ENCODE data around the gene CRACR2B.

Gene CRACR2B

GRCh38 chr11:843818-844692, 16.3 kb downstream of the CRACR2B start:
- TF ChIP-seq, protein P1, sequence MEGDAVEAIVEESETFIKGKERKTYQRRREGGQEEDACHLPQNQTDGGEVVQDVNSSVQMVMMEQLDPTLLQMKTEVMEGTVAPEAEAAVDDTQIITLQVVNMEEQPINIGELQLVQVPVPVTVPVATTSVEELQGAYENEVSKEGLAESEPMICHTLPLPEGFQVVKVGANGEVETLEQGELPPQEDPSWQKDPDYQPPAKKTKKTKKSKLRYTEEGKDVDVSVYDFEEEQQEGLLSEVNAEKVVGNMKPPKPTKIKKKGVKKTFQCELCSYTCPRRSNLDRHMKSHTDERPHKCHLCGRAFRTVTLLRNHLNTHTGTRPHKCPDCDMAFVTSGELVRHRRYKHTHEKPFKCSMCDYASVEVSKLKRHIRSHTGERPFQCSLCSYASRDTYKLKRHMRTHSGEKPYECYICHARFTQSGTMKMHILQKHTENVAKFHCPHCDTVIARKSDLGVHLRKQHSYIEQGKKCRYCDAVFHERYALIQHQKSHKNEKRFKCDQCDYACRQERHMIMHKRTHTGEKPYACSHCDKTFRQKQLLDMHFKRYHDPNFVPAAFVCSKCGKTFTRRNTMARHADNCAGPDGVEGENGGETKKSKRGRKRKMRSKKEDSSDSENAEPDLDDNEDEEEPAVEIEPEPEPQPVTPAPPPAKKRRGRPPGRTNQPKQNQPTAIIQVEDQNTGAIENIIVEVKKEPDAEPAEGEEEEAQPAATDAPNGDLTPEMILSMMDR (IDR thresholded peaks at IDR 0.05; ENCODE audit: low read depth, low read length, missing control alignments): no peak
- no peak overlapping the region for H3K4me3 ChIP-seq (ENCODE audit: low read depth, low read length)
- DNase-seq (ENCODE audit: low read depth): no peak

GRCh38 chr11:844693-845644, 17.2 kb downstream of the CRACR2B start:
- TF ChIP-seq, protein P1 (IDR thresholded peaks at IDR 0.05; ENCODE audit: low read depth, low read length, missing control alignments): no peak
- H3K4me3 ChIP-seq (ENCODE audit: low read depth, low read length): no peak overlapping the region
- DNase-seq (ENCODE audit: low read depth): no peak

- H3K4me3 ChIP-seq (ENCODE audit: low read depth, low read length): no peak overlapping the region
- no peak for DNase-seq (ENCODE audit: low read depth)
- TF ChIP-seq, protein P1 (IDR thresholded peaks at IDR 0.05; ENCODE audit: low read depth, low read length, missing control alignments): no peak
Observed at GRCh38 chr11:845872-846495, 18.3 kb downstream of the CRACR2B start.

GRCh38 chr11:846496-847098, 18.9 kb downstream of the CRACR2B start:
- TF ChIP-seq, protein P1 (IDR thresholded peaks at IDR 0.05; ENCODE audit: low read depth, low read length, missing control alignments): no peak
- no peak overlapping the region for H3K4me3 ChIP-seq (ENCODE audit: low read depth, low read length)
- DNase-seq (ENCODE audit: low read depth): no peak

DNA sequence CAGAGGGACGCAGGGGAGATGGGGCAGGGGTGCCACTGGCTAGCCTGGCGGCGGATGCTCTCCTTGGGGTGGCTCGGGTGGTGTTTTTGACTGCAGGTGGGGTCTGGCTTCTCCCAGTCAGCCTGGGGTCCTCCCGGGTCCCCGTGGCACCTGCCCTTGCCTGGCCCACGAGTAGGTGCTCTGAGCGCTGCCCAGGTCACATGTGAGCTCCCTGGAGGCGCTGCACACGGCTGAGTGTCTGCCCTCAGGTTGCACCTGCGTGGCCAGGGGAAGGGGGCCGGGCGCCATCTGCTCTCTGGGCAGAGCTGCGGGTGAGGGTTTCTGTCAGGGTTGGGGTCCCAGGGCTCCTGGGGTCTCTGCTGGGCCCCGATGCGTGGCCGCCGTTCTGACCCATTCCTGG, 20.2 kb downstream of the CRACR2B start:
- no peak overlapping the region for H3K4me3 ChIP-seq (ENCODE audit: low read depth, low read length)

More for the DNA sequence above, 20.2 kb downstream of the CRACR2B start:
- no peak for DNase-seq (ENCODE audit: low read depth)
- TF ChIP-seq, protein P1 (IDR thresholded peaks at IDR 0.05; ENCODE audit: low read depth, low read length, missing control alignments): no peak

Data from GM12864 (cell line).